GM18517 (cell line): Measurements from ENCODE around the gene MGAT3.
"Not testable (repeated sequence)": the region's sequence is repeated elsewhere in the genome, so short reads cannot be mapped to it uniquely, and the experiment has no call there.

Experiments used
- ATAC-seq: cut with Tn5 transposase; IDR thresholded peaks from one replicate; pipeline ENCODE4 v1.9.1; 2021; ENCODE audit warnings: mild to moderate bottlenecking, moderate library complexity; ENCODE audit not compliant: unreplicated experiment

The MGAT3 gene

GRCh38 chr22:39510529-39511149 lies 53.8 kb downstream of the MGAT3 start:
- no peak for ATAC-seq

- no peak for ATAC-seq
These were observed 54.4 kb downstream of the MGAT3 start for GRCh38 chr22:39511226-39511625.

- ATAC-seq, result no peak
These were observed 55.2 kb downstream of the MGAT3 start for GRCh38 chr22:39512026-39512425.

- no peak for ATAC-seq
These were observed 57.0 kb downstream of the MGAT3 start for GRCh38 chr22:39513791-39514190.

- ATAC-seq, result no peak
These were observed 57.7 kb downstream of the MGAT3 start for GRCh38 chr22:39514373-39514973.

- ATAC-seq, result no peak
These were observed 58.6 kb downstream of the MGAT3 start for GRCh38 chr22:39515266-39516050.

GRCh38 chr22:39517470-39517869 lies 60.7 kb downstream of the MGAT3 start:
- no peak for ATAC-seq

- ATAC-seq, result no peak
These were observed 61.5 kb downstream of the MGAT3 start for GRCh38 chr22:39518144-39518786.

GRCh38 chr22:39518996-39519680 lies 62.3 kb downstream of the MGAT3 start:
- no peak for ATAC-seq

- peak; percentile 81 for ATAC-seq
These were observed 62.9 kb downstream of the MGAT3 start for GRCh38 chr22:39519681-39520225.

GRCh38 chr22:39520226-39521105 lies 63.7 kb downstream of the MGAT3 start, which contains the start of gene ATF4:
Gene ATF4 (plus strand): TSS chr22:39520562. CDS start chr22:39521446, 884 bp downstream.
- peak; percentile 33 for ATAC-seq

- not testable (repeated sequence) for ATAC-seq
These were observed 64.5 kb downstream of the MGAT3 start for GRCh38 chr22:39521106-39521885.

- ATAC-seq, result not testable (repeated sequence)
These were observed 65.3 kb downstream of the MGAT3 start for GRCh38 chr22:39522091-39522490.

GRCh38 chr22:39522567-39523300 lies 65.9 kb downstream of the MGAT3 start:
- ATAC-seq, result no peak

- no peak for ATAC-seq
These were observed 67.4 kb downstream of the MGAT3 start for GRCh38 chr22:39524089-39524752.

GRCh38 chr22:39524753-39525657 lies 68.2 kb downstream of the MGAT3 start:
- ATAC-seq, result no peak

GRCh38 chr22:39525658-39525975 lies 68.8 kb downstream of the MGAT3 start:
- no peak for ATAC-seq
